ENCODE results near the gene FECH. TPM values are rescaled to one million over a fixed set of nuclear protein-coding genes. Genes with fewer than 3 reads are reported as not detected.

The FECH gene
- total and polyA plus RNA-seq, 2 of the 4 experiments (the other 2 are of a cell fraction), result 32.3 to 52.2 TPM

- Histone ChIP-seq H4K20me1 (ENCODE audit: insufficient read depth, low read length) (no peaks in the 10 kb centered on the region), H3K14ac (replicated peaks; ENCODE audit: low read depth, low read length) (no peak overlapping the region), H4K8ac (ENCODE audit: low read depth in 2 of 2, low read length in 2 of 2) (no peak overlapping the region), H3K9me1 (ENCODE audit: insufficient read depth, low read length) (peaks cover 5% of the 10 kb centered on the region; the same call in 1 of the 2 replicates), H3K18ac (ENCODE audit: low read depth, low read length) (no peak overlapping the region), H3K27me3 (ENCODE audit: control insufficient read depth, insufficient read depth, low read length) (no peaks in the 10 kb centered on the region), H2AFZ (replicated peaks; ENCODE audit: low read length, poor library complexity) (peak overlapping the region; percentile 17), H3K36me3 (ENCODE audit: control insufficient read depth, insufficient read depth, low read length) (peaks cover 21% of the 10 kb centered on the region), H3K9me3 (ENCODE audit: control insufficient read depth, insufficient read depth, low read length) (no peaks in the 10 kb centered on the region), H3K27ac (ENCODE audit: insufficient read depth, low read length) (no peak overlapping the region), H3K9ac (ENCODE audit: low read depth, low read length) (no peak overlapping the region), H3K23ac (ENCODE audit: low read depth, low read length) (no peak overlapping the region), H3K79me1 (ENCODE audit: low read depth in 1 of 2, low read length in 2 of 2) (no peaks in the 10 kb centered on the region), H4K91ac (ENCODE audit: insufficient read depth, low read depth, low read length) (no peak overlapping the region), H3K4me2 (ENCODE audit: low read depth, low read length) (no peak overlapping the region), H4K5ac (ENCODE audit: low read depth, low read length) (no peak overlapping the region), H3K4me1 (ENCODE audit: control insufficient read depth, insufficient read depth, low read length) (no peaks in the 10 kb centered on the region; the same call in 1 of the 2 replicates), H2BK20ac (ENCODE audit: low read depth, low read length) (no peak overlapping the region), H2AK9ac (replicated peaks; ENCODE audit: low read depth, low read length, poor library complexity) (no peak overlapping the region), H3K4ac (ENCODE audit: low read depth, low read length) (no peak overlapping the region), H2BK120ac (ENCODE audit: low read depth, low read length) (no peak overlapping the region), H3K56ac (ENCODE audit: extremely low read depth, insufficient read depth, low read length) (no peak overlapping the region), H2BK5ac (ENCODE audit: low read depth, low read length, poor library complexity, severe bottlenecking) (no peak overlapping the region), H2AK5ac (ENCODE audit: low read depth, low read length) (no peak overlapping the region), H3K4me3 (ENCODE audit: insufficient read depth, low read depth, low read length) (no peak overlapping the region), H2BK15ac (ENCODE audit: low read depth, low read length) (no peak overlapping the region)
- BruUV-seq (replicated peaks), result no TSS peak
- ChIA-PET POLR2A (ENCODE audit: unreplicated experiment) (no interaction called here), CTCF (interaction anchor here (0.6 to 1.2 kb wide), 3 partner anchors 8 to 853 kb away, joined by 3 to 5 read pairs (median 3); no protein-coding TSS in a partner anchor)
- peak; percentile 73 for ATAC-seq (ENCODE audit: low read depth)
- in situ Hi-C loops (cut with MboI; ENCODE audit: low sequenced_read_pairs) (no loop called here), intact Hi-C loops (cut with micrococcal nuclease) (loop anchor here (1.0 kb wide), 1 partner anchor 814 kb away; no protein-coding TSS in a partner anchor), dilution Hi-C loops (cut with HindIII; ENCODE audit: low sequenced_read_pairs, unreplicated experiment) (no loop called here)
- WGBS, 2 experiments (ENCODE audit: extremely low coverage in 2 of 2, insufficient read length in 1 of 2), result no CpG with 5 or more reads among the region's 4 CpGs
- DNase-seq, result peak; percentile 55
- TF ChIP-seq RAD21 (IDR thresholded peaks at IDR 0.05; ENCODE audit: low read length), result peak; percentile 67
- TF ChIP-seq, protein P1, sequence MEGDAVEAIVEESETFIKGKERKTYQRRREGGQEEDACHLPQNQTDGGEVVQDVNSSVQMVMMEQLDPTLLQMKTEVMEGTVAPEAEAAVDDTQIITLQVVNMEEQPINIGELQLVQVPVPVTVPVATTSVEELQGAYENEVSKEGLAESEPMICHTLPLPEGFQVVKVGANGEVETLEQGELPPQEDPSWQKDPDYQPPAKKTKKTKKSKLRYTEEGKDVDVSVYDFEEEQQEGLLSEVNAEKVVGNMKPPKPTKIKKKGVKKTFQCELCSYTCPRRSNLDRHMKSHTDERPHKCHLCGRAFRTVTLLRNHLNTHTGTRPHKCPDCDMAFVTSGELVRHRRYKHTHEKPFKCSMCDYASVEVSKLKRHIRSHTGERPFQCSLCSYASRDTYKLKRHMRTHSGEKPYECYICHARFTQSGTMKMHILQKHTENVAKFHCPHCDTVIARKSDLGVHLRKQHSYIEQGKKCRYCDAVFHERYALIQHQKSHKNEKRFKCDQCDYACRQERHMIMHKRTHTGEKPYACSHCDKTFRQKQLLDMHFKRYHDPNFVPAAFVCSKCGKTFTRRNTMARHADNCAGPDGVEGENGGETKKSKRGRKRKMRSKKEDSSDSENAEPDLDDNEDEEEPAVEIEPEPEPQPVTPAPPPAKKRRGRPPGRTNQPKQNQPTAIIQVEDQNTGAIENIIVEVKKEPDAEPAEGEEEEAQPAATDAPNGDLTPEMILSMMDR (conservative IDR thresholded peaks at IDR 0.05; ENCODE audit: low read depth, low read length), result peak; percentile 70
- TF ChIP-seq SMC3 (IDR thresholded peaks at IDR 0.05; ENCODE audit: low read depth, low read length), result peak; percentile 66
- TF ChIP-seq BHLHE40 (IDR thresholded peaks at IDR 0.05; ENCODE audit: low read depth, low read length), result no peak
Measured at GRCh38 chr18:57561728-57562423, 24.6 kb downstream of the FECH start.
